C4-2B (cell line): Measurements from ENCODE around the gene LRP1B.

Source experiments
- H3K27ac ChIP-seq: fragments of 450-650 bp; 2 replicates; pipeline ENCODE4 v1.5.1; 2017
- ZFX ChIP-seq: fragments of 450-650 bp; IDR thresholded peaks from 2 replicates; pipeline ENCODE4 v1.6.1; 2017
- TF ChIP-seq, protein P1 (sequence below): fragments of 450-650 bp; conservative IDR thresholded peaks from 2 replicates; pipeline ENCODE4 v1.5.1; 2017; ENCODE audit warnings: mild to moderate bottlenecking

Gene LRP1B

DNA sequence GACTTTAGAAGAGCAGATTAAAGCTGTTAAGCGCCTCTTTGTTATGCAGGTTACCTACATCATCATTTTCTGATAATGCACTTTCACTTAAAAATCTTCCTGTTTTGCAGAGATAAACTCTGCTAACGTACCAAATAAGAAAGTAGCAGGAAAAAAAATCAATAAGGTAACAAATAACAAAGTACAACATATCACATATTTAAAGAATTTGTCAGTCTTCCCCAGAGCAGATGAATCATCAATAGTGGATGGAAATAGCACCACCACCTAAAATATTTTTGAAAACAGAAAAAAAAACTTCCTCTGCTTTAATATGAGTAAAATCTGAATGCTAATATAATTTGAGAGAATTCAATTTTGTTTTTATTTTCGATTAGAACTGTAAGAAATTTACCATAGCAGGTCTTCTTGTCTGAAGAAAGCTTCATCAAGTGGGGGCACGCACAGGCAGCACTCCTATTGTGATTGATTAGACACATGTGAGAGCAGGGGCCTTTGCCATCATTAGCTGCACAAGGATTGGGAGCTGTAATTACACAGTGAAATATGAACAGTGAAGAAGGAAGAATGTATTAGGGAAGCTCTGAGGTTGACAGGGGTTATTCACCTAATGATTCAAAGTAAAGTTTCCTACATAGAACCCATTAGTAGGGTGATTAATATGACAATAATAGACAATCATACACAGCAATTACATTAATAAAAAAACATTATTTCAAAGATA lies 1279.4 kb downstream of the LRP1B start:
- H3K27ac ChIP-seq: no peak overlapping the region
- TF ChIP-seq, protein P1, sequence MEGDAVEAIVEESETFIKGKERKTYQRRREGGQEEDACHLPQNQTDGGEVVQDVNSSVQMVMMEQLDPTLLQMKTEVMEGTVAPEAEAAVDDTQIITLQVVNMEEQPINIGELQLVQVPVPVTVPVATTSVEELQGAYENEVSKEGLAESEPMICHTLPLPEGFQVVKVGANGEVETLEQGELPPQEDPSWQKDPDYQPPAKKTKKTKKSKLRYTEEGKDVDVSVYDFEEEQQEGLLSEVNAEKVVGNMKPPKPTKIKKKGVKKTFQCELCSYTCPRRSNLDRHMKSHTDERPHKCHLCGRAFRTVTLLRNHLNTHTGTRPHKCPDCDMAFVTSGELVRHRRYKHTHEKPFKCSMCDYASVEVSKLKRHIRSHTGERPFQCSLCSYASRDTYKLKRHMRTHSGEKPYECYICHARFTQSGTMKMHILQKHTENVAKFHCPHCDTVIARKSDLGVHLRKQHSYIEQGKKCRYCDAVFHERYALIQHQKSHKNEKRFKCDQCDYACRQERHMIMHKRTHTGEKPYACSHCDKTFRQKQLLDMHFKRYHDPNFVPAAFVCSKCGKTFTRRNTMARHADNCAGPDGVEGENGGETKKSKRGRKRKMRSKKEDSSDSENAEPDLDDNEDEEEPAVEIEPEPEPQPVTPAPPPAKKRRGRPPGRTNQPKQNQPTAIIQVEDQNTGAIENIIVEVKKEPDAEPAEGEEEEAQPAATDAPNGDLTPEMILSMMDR: no peak
- no peak for TF ChIP-seq ZFX

GRCh38 chr2:140843186-140843585 lies 1287.6 kb downstream of the LRP1B start:
- TF ChIP-seq, protein P1: no peak
- TF ChIP-seq ZFX: no peak
- H3K27ac ChIP-seq: no peak overlapping the region

DNA sequence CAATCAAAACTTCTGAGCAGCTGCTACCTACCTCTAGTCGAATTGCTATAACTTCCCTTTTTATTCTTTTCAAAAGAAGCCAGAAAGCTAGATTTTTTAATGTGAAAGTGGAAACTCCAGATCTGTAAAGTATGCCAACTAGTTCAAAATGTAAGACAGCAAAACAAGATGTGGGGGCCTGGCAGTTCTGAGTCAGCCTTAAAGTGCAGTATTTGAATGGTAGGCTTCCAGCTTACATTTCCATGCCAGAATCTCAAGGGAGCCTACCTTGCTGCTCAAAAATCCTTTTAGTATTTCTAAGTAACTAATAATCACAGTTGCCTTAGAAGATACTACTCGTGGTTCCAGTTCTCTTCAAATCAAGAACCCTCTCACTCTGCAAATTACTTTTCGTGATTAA lies 1288.7 kb downstream of the LRP1B start:
- TF ChIP-seq, protein P1: no peak
- no peak for TF ChIP-seq ZFX

GRCh38 chr2:140841141-140841540 lies 1289.7 kb downstream of the LRP1B start:
- H3K27ac ChIP-seq: no peak overlapping the region
- TF ChIP-seq ZFX: no peak
- TF ChIP-seq, protein P1: no peak

More for the DNA sequence above, 1288.7 kb downstream of the LRP1B start:
- no peak overlapping the region for H3K27ac ChIP-seq

GRCh38 chr2:140836826-140837225 lies 1294.0 kb downstream of the LRP1B start:
- TF ChIP-seq, protein P1: no peak
- TF ChIP-seq ZFX: no peak
- H3K27ac ChIP-seq: no peak overlapping the region

- no peak for TF ChIP-seq ZFX
- TF ChIP-seq, protein P1: no peak
- no peak overlapping the region for H3K27ac ChIP-seq
Observed at GRCh38 chr2:140835079-140835478, 1295.7 kb downstream of the LRP1B start.

- no peak overlapping the region for H3K27ac ChIP-seq
- TF ChIP-seq ZFX: no peak
- TF ChIP-seq, protein P1: no peak
Observed at GRCh38 chr2:140814141-140814540, 1316.7 kb downstream of the LRP1B start.
